NAMALWA (cell line): Measurements from ENCODE around the gene CRYBG3.
"Not testable (repeated sequence)": the region's sequence is repeated elsewhere in the genome, so short reads cannot be mapped to it uniquely, and the experiment has no call there.

ENCODE experiments used
- DNase-seq: peaks from one replicate; pipeline ENCODE4 v3.0.0-alpha.2; 2015; ENCODE audit warnings: low spot score

CRYBG3 gene

GRCh38 chr3:97896547-97896946 is 74.7 kb downstream of the CRYBG3 start:
- no peak for DNase-seq

- DNase-seq: no peak
Observed at GRCh38 chr3:97899331-97899730, 77.5 kb downstream of the CRYBG3 start.

GRCh38 chr3:97901313-97902248 is 79.8 kb downstream of the CRYBG3 start:
- DNase-seq: no peak

- not testable (repeated sequence) for DNase-seq
Observed at GRCh38 chr3:97909830-97910229, 88.0 kb downstream of the CRYBG3 start.

- not testable (repeated sequence) for DNase-seq
Observed at GRCh38 chr3:97910236-97910831, 88.5 kb downstream of the CRYBG3 start.

- DNase-seq: no peak
Observed at GRCh38 chr3:97910931-97911351, 89.1 kb downstream of the CRYBG3 start.

GRCh38 chr3:97911459-97911858 is 89.6 kb downstream of the CRYBG3 start:
- no peak for DNase-seq

- DNase-seq: no peak
Observed at GRCh38 chr3:97914388-97914787, 92.6 kb downstream of the CRYBG3 start.

- no peak for DNase-seq
Observed at GRCh38 chr3:97916576-97916975, 94.8 kb downstream of the CRYBG3 start.

- DNase-seq: no peak
Observed at GRCh38 chr3:97917813-97918536, 96.2 kb downstream of the CRYBG3 start.

GRCh38 chr3:97927704-97928103 is 105.9 kb downstream of the CRYBG3 start:
- no peak for DNase-seq

GRCh38 chr3:97928986-97929385 is 107.2 kb downstream of the CRYBG3 start:
- DNase-seq: no peak

GRCh38 chr3:97930018-97930417 is 108.2 kb downstream of the CRYBG3 start:
- no peak for DNase-seq

- no peak for DNase-seq
Observed at GRCh38 chr3:97931218-97931617, 109.4 kb downstream of the CRYBG3 start.

GRCh38 chr3:97932387-97932801 is 110.6 kb downstream of the CRYBG3 start:
- DNase-seq: no peak

GRCh38 chr3:97934980-97935695 is 113.3 kb downstream of the CRYBG3 start:
- DNase-seq: no peak

- no peak for DNase-seq
Observed at GRCh38 chr3:97935842-97936241, 114.0 kb downstream of the CRYBG3 start.

- DNase-seq: no peak
Observed at GRCh38 chr3:97937205-97937604, 115.4 kb downstream of the CRYBG3 start.

GRCh38 chr3:97938444-97938843 is 116.6 kb downstream of the CRYBG3 start:
- no peak for DNase-seq

GRCh38 chr3:97939401-97939800 is 117.6 kb downstream of the CRYBG3 start:
- DNase-seq: no peak

GRCh38 chr3:97940034-97940433 is 118.2 kb downstream of the CRYBG3 start:
- DNase-seq: no peak
